ENCODE data around the gene NPTX1. TPM values are rescaled to one million over a fixed set of nuclear protein-coding genes. Genes with fewer than 3 reads are reported as not detected.

NPTX1 gene
- total and polyA plus RNA-seq, 9 donors: 0.13 to 0.34 (median 0.23) TPM

GRCh38 chr17:80426671-80427326, 49.6 kb downstream of the NPTX1 start:
- H3K27me3 ChIP-seq (ENCODE audit: control insufficient read depth, insufficient read depth, low read length): no peaks in the 10 kb centered on the region
- WGBS (ENCODE audit: insufficient coverage): 54% methylated on average over 17 of the region's 24 CpGs
- no peak overlapping the region for H3K27ac ChIP-seq (ENCODE audit: low read length)
- peak; percentile 68 for DNase-seq
- peaks cover 6% of the 10 kb centered on the region for H3K4me1 ChIP-seq (ENCODE audit: control insufficient read depth, insufficient read depth, low read length)
- H3K4me3 ChIP-seq (ENCODE audit: low read length): no peak overlapping the region
- H3K9me3 ChIP-seq (replicated peaks; ENCODE audit: control insufficient read depth, low read depth, low read length): no peaks in the 10 kb centered on the region
- peaks cover 20% of the 10 kb centered on the region for H3K36me3 ChIP-seq (ENCODE audit: control insufficient read depth, insufficient read depth, low read length)

- no peak for DNase-seq
- H3K9me3 ChIP-seq (replicated peaks; ENCODE audit: control insufficient read depth, low read depth, low read length): no peaks in the 10 kb centered on the region
- H3K36me3 ChIP-seq (ENCODE audit: control insufficient read depth, insufficient read depth, low read length): peaks cover 20% of the 10 kb centered on the region
- no peaks in the 10 kb centered on the region for H3K27me3 ChIP-seq (ENCODE audit: control insufficient read depth, insufficient read depth, low read length)
- H3K27ac ChIP-seq (ENCODE audit: low read length): no peak overlapping the region
- H3K4me3 ChIP-seq (ENCODE audit: low read length): no peak overlapping the region
- 85% methylated on average over 9 of the region's 9 CpGs for WGBS (ENCODE audit: insufficient coverage)
- peaks cover 6% of the 10 kb centered on the region for H3K4me1 ChIP-seq (ENCODE audit: control insufficient read depth, insufficient read depth, low read length)
These were observed 50.5 kb downstream of the NPTX1 start for GRCh38 chr17:80425835-80426426.

GRCh38 chr17:80424878-80425765, 51.3 kb downstream of the NPTX1 start:
- WGBS (ENCODE audit: insufficient coverage): 66% methylated on average over 15 of the region's 27 CpGs
- no peak overlapping the region for H3K4me3 ChIP-seq (ENCODE audit: low read length)
- no peaks in the 10 kb centered on the region for H3K9me3 ChIP-seq (replicated peaks; ENCODE audit: control insufficient read depth, low read depth, low read length)
- no peak for DNase-seq
- peaks cover 6% of the 10 kb centered on the region for H3K4me1 ChIP-seq (ENCODE audit: control insufficient read depth, insufficient read depth, low read length)
- H3K36me3 ChIP-seq (ENCODE audit: control insufficient read depth, insufficient read depth, low read length): peaks cover 19% of the 10 kb centered on the region
- no peak overlapping the region for H3K27ac ChIP-seq (ENCODE audit: low read length)
- no peaks in the 10 kb centered on the region for H3K27me3 ChIP-seq (ENCODE audit: control insufficient read depth, insufficient read depth, low read length)

- Histone ChIP-seq H3K27ac (ENCODE audit: low read length) (no peak overlapping the region), H3K9me3 (replicated peaks; ENCODE audit: control insufficient read depth, low read depth, low read length) (no peaks in the 10 kb centered on the region), H3K4me1 (ENCODE audit: control insufficient read depth, insufficient read depth, low read length) (peaks cover 6% of the 10 kb centered on the region), H3K27me3 (ENCODE audit: control insufficient read depth, insufficient read depth, low read length) (no peaks in the 10 kb centered on the region), H3K4me3 (ENCODE audit: low read length) (no peak overlapping the region), H3K36me3 (ENCODE audit: control insufficient read depth, insufficient read depth, low read length) (peaks cover 17% of the 10 kb centered on the region)
- WGBS (ENCODE audit: insufficient coverage): 88% methylated on average over 7 of the region's 8 CpGs
- DNase-seq: no peak
These were observed 52.1 kb downstream of the NPTX1 start for GRCh38 chr17:80424261-80424660.

- no peak overlapping the region for H3K27ac ChIP-seq (ENCODE audit: low read length)
- no peaks in the 10 kb centered on the region for H3K27me3 ChIP-seq (ENCODE audit: control insufficient read depth, insufficient read depth, low read length)
- H3K4me3 ChIP-seq (ENCODE audit: low read length): no peak overlapping the region
- peaks cover 6% of the 10 kb centered on the region for H3K4me1 ChIP-seq (ENCODE audit: control insufficient read depth, insufficient read depth, low read length)
- DNase-seq: no peak
- H3K36me3 ChIP-seq (ENCODE audit: control insufficient read depth, insufficient read depth, low read length): peaks cover 13% of the 10 kb centered on the region
- H3K9me3 ChIP-seq (replicated peaks; ENCODE audit: control insufficient read depth, low read depth, low read length): no peaks in the 10 kb centered on the region
- 82% methylated on average over 9 of the region's 13 CpGs for WGBS (ENCODE audit: insufficient coverage)
These were observed 52.7 kb downstream of the NPTX1 start for GRCh38 chr17:80423536-80424225.

- Histone ChIP-seq H3K4me3 (ENCODE audit: low read length) (no peak overlapping the region), H3K27me3 (ENCODE audit: control insufficient read depth, insufficient read depth, low read length) (no peaks in the 10 kb centered on the region), H3K27ac (ENCODE audit: low read length) (no peak overlapping the region), H3K9me3 (replicated peaks; ENCODE audit: control insufficient read depth, low read depth, low read length) (no peaks in the 10 kb centered on the region), H3K36me3 (ENCODE audit: control insufficient read depth, insufficient read depth, low read length) (peaks cover 14% of the 10 kb centered on the region), H3K4me1 (ENCODE audit: control insufficient read depth, insufficient read depth, low read length) (peaks cover 6% of the 10 kb centered on the region)
- no peak for DNase-seq
- 75% methylated on average over 20 of the region's 20 CpGs for WGBS (ENCODE audit: insufficient coverage)
These were observed 53.4 kb downstream of the NPTX1 start for GRCh38 chr17:80422981-80423380.

GRCh38 chr17:80422276-80422675, 54.1 kb downstream of the NPTX1 start:
- no peak overlapping the region for H3K27ac ChIP-seq (ENCODE audit: low read length)
- no peak for DNase-seq
- H3K4me3 ChIP-seq (ENCODE audit: low read length): no peak overlapping the region
- peaks cover 19% of the 10 kb centered on the region for H3K36me3 ChIP-seq (ENCODE audit: control insufficient read depth, insufficient read depth, low read length)
- H3K4me1 ChIP-seq (ENCODE audit: control insufficient read depth, insufficient read depth, low read length): peaks cover 6% of the 10 kb centered on the region
- 83% methylated on average over 16 of the region's 18 CpGs for WGBS (ENCODE audit: insufficient coverage)
- H3K9me3 ChIP-seq (replicated peaks; ENCODE audit: control insufficient read depth, low read depth, low read length): no peaks in the 10 kb centered on the region
- no peaks in the 10 kb centered on the region for H3K27me3 ChIP-seq (ENCODE audit: control insufficient read depth, insufficient read depth, low read length)

GRCh38 chr17:80421381-80422090, 54.9 kb downstream of the NPTX1 start:
- no peaks in the 10 kb centered on the region for H3K9me3 ChIP-seq (replicated peaks; ENCODE audit: control insufficient read depth, low read depth, low read length)
- DNase-seq: no peak
- H3K27me3 ChIP-seq (ENCODE audit: control insufficient read depth, insufficient read depth, low read length): no peaks in the 10 kb centered on the region
- H3K4me1 ChIP-seq (ENCODE audit: control insufficient read depth, insufficient read depth, low read length): no peaks in the 10 kb centered on the region
- peaks cover 22% of the 10 kb centered on the region for H3K36me3 ChIP-seq (ENCODE audit: control insufficient read depth, insufficient read depth, low read length)
- H3K27ac ChIP-seq (ENCODE audit: low read length): no peak overlapping the region
- no peak overlapping the region for H3K4me3 ChIP-seq (ENCODE audit: low read length)
- WGBS (ENCODE audit: insufficient coverage): 60% methylated on average over 10 of the region's 20 CpGs

- H3K4me1 ChIP-seq (ENCODE audit: control insufficient read depth, insufficient read depth, low read length): peaks cover 9% of the 10 kb centered on the region
- WGBS (ENCODE audit: insufficient coverage): 77% methylated on average over 11 of the region's 11 CpGs
These were observed 57.2 kb downstream of the NPTX1 start for GRCh38 chr17:80419255-80419654.

More at GRCh38 chr17:80419255-80419654, 57.2 kb downstream of the NPTX1 start:
- DNase-seq: no peak
- Histone ChIP-seq H3K27ac (ENCODE audit: low read length) (no peak overlapping the region), H3K4me3 (ENCODE audit: low read length) (no peak overlapping the region), H3K27me3 (ENCODE audit: control insufficient read depth, insufficient read depth, low read length) (no peaks in the 10 kb centered on the region), H3K9me3 (replicated peaks; ENCODE audit: control insufficient read depth, low read depth, low read length) (no peaks in the 10 kb centered on the region), H3K36me3 (ENCODE audit: control insufficient read depth, insufficient read depth, low read length) (peaks cover 22% of the 10 kb centered on the region)
